H9 (cell line): ENCODE data around the gene CHMP1A. TPM values are rescaled to one million over a fixed set of nuclear protein-coding genes. Genes with fewer than 3 reads are reported as not detected.

Experiments
- DNase-seq: peaks from one replicate; pipeline ENCODE4 v3.0.0-alpha.2; 2017
- H2AFZ ChIP-seq: one replicate; pipeline ENCODE4 v1.6.1; 2013; ENCODE audit warnings: mild to moderate bottlenecking, low read length, control low read depth, moderate library complexity
- H2AK5ac ChIP-seq: 2 replicates; pipeline ENCODE4 v1.6.1; 2013; ENCODE audit warnings: low read length, control low read depth, mixed read lengths; ENCODE audit not compliant: insufficient read length
- H2BK120ac ChIP-seq: one replicate; pipeline ENCODE4 v1.6.1; 2013; ENCODE audit warnings: low read depth, mild to moderate bottlenecking, low read length, control low read depth, inconsistent platforms; ENCODE audit not compliant: poor library complexity, severe bottlenecking
- H2BK12ac ChIP-seq: 2 replicates; pipeline ENCODE4 v1.6.1; 2013; ENCODE audit warnings: low read length, control low read depth, mixed read lengths, low read depth; ENCODE audit not compliant: insufficient read length
- H2BK15ac ChIP-seq: 2 replicates; pipeline ENCODE4 v1.6.1; 2013; ENCODE audit warnings: low read depth, low read length, control low read depth
- H2BK20ac ChIP-seq: one replicate; pipeline ENCODE4 v1.6.1; 2013; ENCODE audit warnings: low read depth, mild to moderate bottlenecking, low read length, control low read depth, inconsistent platforms; ENCODE audit not compliant: poor library complexity, severe bottlenecking
- H2BK5ac ChIP-seq: 2 replicates; pipeline ENCODE4 v1.6.1; 2013; ENCODE audit warnings: low read length, control low read depth, mixed read lengths; ENCODE audit not compliant: insufficient read length
- H3K14ac ChIP-seq: 2 replicates; pipeline ENCODE4 v1.6.1; 2013; ENCODE audit warnings: low read length, control low read depth; ENCODE audit not compliant: insufficient read depth
- H3K18ac ChIP-seq: 2 replicates; pipeline ENCODE4 v1.6.1; 2013; ENCODE audit warnings: low read depth, mild to moderate bottlenecking, mixed read lengths, low read length, control low read depth; ENCODE audit not compliant: insufficient read length
- H3K23ac ChIP-seq: 2 replicates; pipeline ENCODE4 v1.6.1; 2013; ENCODE audit warnings: low read length, control low read depth, mixed read lengths, low read depth; ENCODE audit not compliant: insufficient read length
- H3K23me2 ChIP-seq: 2 replicates; pipeline ENCODE4 v1.6.1; 2013; ENCODE audit warnings: low read depth, mild to moderate bottlenecking, mixed read lengths, low read length, control low read depth; ENCODE audit not compliant: insufficient read length, poor library complexity, severe bottlenecking
- H3K27ac ChIP-seq: 2 replicates; pipeline ENCODE4 v1.5.1; 2013; ENCODE audit warnings: low read length, control low read depth, mixed read lengths, low read depth; ENCODE audit not compliant: insufficient read length
- H3K27me3 ChIP-seq: 2 replicates; pipeline ENCODE4 v1.6.1; 2013; ENCODE audit warnings: low read length, control low read depth, inconsistent platforms; ENCODE audit not compliant: insufficient read depth
- H3K4ac ChIP-seq: 2 replicates; pipeline ENCODE4 v1.6.1; 2013; ENCODE audit warnings: low read depth, mild to moderate bottlenecking, control low read depth, inconsistent platforms, low read length, moderate library complexity
- H3K4me1 ChIP-seq: 2 replicates; pipeline ENCODE4 v1.6.1; 2013; ENCODE audit warnings: low read length, control low read depth, inconsistent platforms; ENCODE audit not compliant: insufficient read depth
- H3K4me2 ChIP-seq: 2 replicates; pipeline ENCODE4 v1.6.1; 2013; ENCODE audit warnings: low read length, control low read depth, mixed read lengths; ENCODE audit not compliant: insufficient read length, insufficient read depth
- H3K56ac ChIP-seq: 2 replicates; pipeline ENCODE4 v1.6.1; 2013; ENCODE audit warnings: low read depth, mild to moderate bottlenecking, mixed read lengths, low read length, control low read depth; ENCODE audit not compliant: insufficient read length
- H3K79me1 ChIP-seq: 2 replicates; pipeline ENCODE4 v1.6.1; 2013; ENCODE audit warnings: low read depth, mild to moderate bottlenecking, moderate library complexity, low read length, control low read depth, inconsistent platforms; ENCODE audit not compliant: insufficient read depth, poor library complexity, severe bottlenecking
- H3K79me2 ChIP-seq: 2 replicates; pipeline ENCODE4 v1.6.1; 2013; ENCODE audit warnings: low read length, control low read depth, inconsistent platforms; ENCODE audit not compliant: insufficient read depth
- H3K9ac ChIP-seq: 2 replicates; pipeline ENCODE4 v1.6.1; 2013; ENCODE audit warnings: low read length, control low read depth, mixed read lengths; ENCODE audit not compliant: insufficient read length; ENCODE audit errors: extremely low read depth
- H3K9me3 ChIP-seq: one replicate; pipeline ENCODE4 v1.6.1; 2013; ENCODE audit warnings: low read depth, low read length, inconsistent platforms; ENCODE audit not compliant: control insufficient read depth
- H3T11ph ChIP-seq: one replicate; pipeline ENCODE4 v1.6.1; 2013; ENCODE audit warnings: mild to moderate bottlenecking, low read length, control low read depth, inconsistent platforms
- H4K20me1 ChIP-seq: one replicate; pipeline ENCODE4 v1.6.1; 2013; ENCODE audit not compliant: control insufficient read depth, insufficient read length, insufficient read depth
- H4K5ac ChIP-seq: 2 replicates; pipeline ENCODE4 v1.6.1; 2013; ENCODE audit warnings: low read depth, mild to moderate bottlenecking, mixed read lengths, low read length, control low read depth; ENCODE audit not compliant: insufficient read length
- H4K8ac ChIP-seq: replicated peaks from 2 replicates; pipeline ENCODE4 v1.6.1; 2013; ENCODE audit warnings: low read length, control low read depth, mixed read lengths, low read depth; ENCODE audit not compliant: insufficient read length
- H4K91ac ChIP-seq: 2 replicates; pipeline ENCODE4 v1.6.1; 2013; ENCODE audit warnings: low read depth, mild to moderate bottlenecking, moderate library complexity, mixed read lengths, low read length, control low read depth; ENCODE audit not compliant: insufficient read length
- H3K27ac Mint-ChIP-seq, 3 experiments: 2 replicates in 2 of 3; 3 replicates in 1 of 3; pipeline ENCODE4 v1.8.0; 2020 to 2021; ENCODE audit warnings: mixed read lengths in 3 of 3, mild to moderate bottlenecking in 1 of 3, moderate library complexity in 1 of 3
- H3K27me3 Mint-ChIP-seq: 2 replicates; pipeline ENCODE4 v1.8.0; 2021; ENCODE audit warnings: low read depth, mild to moderate bottlenecking, moderate library complexity, mixed read lengths
- H3K36me3 Mint-ChIP-seq, 3 experiments: 2 replicates in 2 of 3; 3 replicates in 1 of 3; pipeline ENCODE4 v1.8.0; 2020 to 2021; ENCODE audit warnings: low read depth in 3 of 3, mixed read lengths in 3 of 3; ENCODE audit not compliant: insufficient read depth in 1 of 3
- H3K4me1 Mint-ChIP-seq, 2 experiments: 2 replicates each; pipeline ENCODE4 v1.8.0; 2020; ENCODE audit warnings: mixed read lengths in 2 of 2
- H3K4me3 Mint-ChIP-seq, 2 experiments: 2 replicates in 1 of 2; 3 replicates in 1 of 2; pipeline ENCODE4 v1.8.0; 2020 to 2021; ENCODE audit warnings: mild to moderate bottlenecking in 2 of 2, mixed read lengths in 2 of 2, moderate library complexity in 1 of 2
- H3K9me3 Mint-ChIP-seq, 2 experiments: 2 replicates in 1 of 2; 3 replicates in 1 of 2; pipeline ENCODE4 v1.8.0; 2020; ENCODE audit warnings: mild to moderate bottlenecking in 2 of 2, mixed read lengths in 2 of 2, moderate library complexity in 1 of 2
- WGBS: extraction: QIAGEN DNeasy Blood & Tissue Kit; methylation state at CpG from one replicate; pipeline ENCODE4 v1.1.7; 2013; ENCODE audit warnings: missing lambda C conversion rate, low lambda C conversion rate, mixed read lengths; ENCODE audit not compliant: insufficient read length; ENCODE audit errors: extremely low coverage; 5-methylcytosine and 5-hydroxymethylcytosine counted together
- total RNA-seq: library from RNA; stranded (reverse); gene quantifications from 2 replicates; pipeline ENCODE4 v1.2.1, GENCODE V29; 2021
- TF ChIP-seq, protein P1 (sequence below): fragments of 200-600 bp; sonication (generic); conservative IDR thresholded peaks from 3 replicates; pipeline ENCODE4 v1.8.0; 2021; ENCODE audit warnings: antibody characterized with exemption, mild to moderate bottlenecking

The CHMP1A gene
- total RNA-seq, 1 experiment from 2014 or later = 89.6 TPM

DNA sequence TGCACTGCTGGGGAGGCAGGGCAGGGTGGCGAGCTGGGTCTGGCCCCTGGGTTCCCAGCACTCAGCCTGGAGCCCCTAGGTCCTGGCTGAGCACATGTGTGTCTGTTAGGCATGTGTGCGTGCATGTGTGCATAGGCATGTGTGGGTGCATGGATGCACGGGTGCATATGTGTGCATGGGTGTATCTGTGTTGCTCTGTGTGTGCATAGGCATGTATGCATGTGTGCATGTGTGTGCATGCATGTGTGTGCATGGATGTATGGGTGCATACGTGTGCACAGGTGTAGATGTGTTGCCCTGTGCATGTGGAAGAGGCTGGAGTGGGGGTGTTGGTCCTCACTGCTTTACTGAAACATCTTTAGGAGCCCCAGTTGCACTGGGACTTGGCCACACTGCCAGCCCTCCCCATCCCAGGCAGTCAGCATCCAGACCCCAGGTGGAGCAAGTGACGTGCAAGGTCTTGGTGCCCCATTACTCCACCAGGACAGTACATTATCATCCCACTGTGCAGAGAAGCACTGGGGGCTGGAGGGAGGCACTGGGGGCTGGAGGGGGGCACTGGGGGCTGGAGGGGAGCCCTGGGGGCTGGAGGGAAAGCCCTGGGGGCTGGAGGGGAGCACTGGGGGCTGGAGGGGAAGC is 54.4 kb downstream of the CHMP1A start:
- Histone ChIP-seq H2BK5ac (no peak overlapping the region), H3K4me2 (no peak overlapping the region), H4K20me1 (no peaks in the 10 kb centered on the region), H3K4me1 (no peaks in the 10 kb centered on the region; the same call in 1 of the 2 replicates), H2BK20ac (no peak overlapping the region), H4K91ac (no peak overlapping the region), H2BK15ac (no peak overlapping the region), H3K79me2 (no peaks in the 10 kb centered on the region), H2AK5ac (no peak overlapping the region), H3K23ac (no peak overlapping the region), H2AFZ (no peak overlapping the region), H3K56ac (no peak overlapping the region), H3K27me3 (no peaks in the 10 kb centered on the region), H4K8ac (no peak overlapping the region), H3K27ac (no peak overlapping the region), H3K4ac (no peak overlapping the region), H3K9ac (no peak overlapping the region), H3K79me1 (no peaks in the 10 kb centered on the region), H3K9me3 (no peaks in the 10 kb centered on the region), H3T11ph (no peak overlapping the region), H3K18ac (no peak overlapping the region), H4K5ac (no peak overlapping the region), H2BK12ac (no peak overlapping the region), H3K14ac (no peak overlapping the region; the same call in 1 of the 2 replicates), H3K23me2 (peaks cover under 1% of the 10 kb centered on the region), H2BK120ac (no peak overlapping the region)
- peaks cover 5% of the 10 kb centered on the region for H3K27me3 Mint-ChIP-seq
- no peaks in the 10 kb centered on the region for H3K36me3 Mint-ChIP-seq
- H3K4me3 Mint-ChIP-seq = peak overlapping the region in 1 of 2 experiments; percentile 15; a peak in 2 of 5 replicates
- H3K4me1 Mint-ChIP-seq = peaks cover 5 to 12% of the 10 kb centered on the region in 2 experiments
- H3K27ac Mint-ChIP-seq = no peak overlapping the region; a peak in 1 of 7 replicates
- TF ChIP-seq, protein P1, sequence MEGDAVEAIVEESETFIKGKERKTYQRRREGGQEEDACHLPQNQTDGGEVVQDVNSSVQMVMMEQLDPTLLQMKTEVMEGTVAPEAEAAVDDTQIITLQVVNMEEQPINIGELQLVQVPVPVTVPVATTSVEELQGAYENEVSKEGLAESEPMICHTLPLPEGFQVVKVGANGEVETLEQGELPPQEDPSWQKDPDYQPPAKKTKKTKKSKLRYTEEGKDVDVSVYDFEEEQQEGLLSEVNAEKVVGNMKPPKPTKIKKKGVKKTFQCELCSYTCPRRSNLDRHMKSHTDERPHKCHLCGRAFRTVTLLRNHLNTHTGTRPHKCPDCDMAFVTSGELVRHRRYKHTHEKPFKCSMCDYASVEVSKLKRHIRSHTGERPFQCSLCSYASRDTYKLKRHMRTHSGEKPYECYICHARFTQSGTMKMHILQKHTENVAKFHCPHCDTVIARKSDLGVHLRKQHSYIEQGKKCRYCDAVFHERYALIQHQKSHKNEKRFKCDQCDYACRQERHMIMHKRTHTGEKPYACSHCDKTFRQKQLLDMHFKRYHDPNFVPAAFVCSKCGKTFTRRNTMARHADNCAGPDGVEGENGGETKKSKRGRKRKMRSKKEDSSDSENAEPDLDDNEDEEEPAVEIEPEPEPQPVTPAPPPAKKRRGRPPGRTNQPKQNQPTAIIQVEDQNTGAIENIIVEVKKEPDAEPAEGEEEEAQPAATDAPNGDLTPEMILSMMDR = no peak
- no CpG with 5 or more reads among the region's 5 CpGs for WGBS
- DNase-seq = no peak
- no peaks in the 10 kb centered on the region; a peak in 1 of 5 replicates for H3K9me3 Mint-ChIP-seq
